ENCODE data around the gene MEGF11.

The MEGF11 gene

GRCh38 chr15:66231394-66232266 is 21.9 kb downstream of the MEGF11 start:
- TF ChIP-seq TSHZ2 (CRISPR knock-in tag; IDR thresholded peaks at IDR 0.05) (no peak), ESRRG (CRISPR knock-in tag; IDR thresholded peaks at IDR 0.05) (no peak), ZFP3 (CRISPR knock-in tag; IDR thresholded peaks at IDR 0.05) (no peak), ZNF70 (CRISPR knock-in tag; IDR thresholded peaks at IDR 0.05) (no peak)
- ATAC-seq: no peak; the same call in 2 of the 3 replicates

- ATAC-seq: no peak
- TF ChIP-seq CREB5 (CRISPR knock-in tag; IDR thresholded peaks at IDR 0.05; ENCODE audit: low read depth) (no peak), TOX (CRISPR knock-in tag; IDR thresholded peaks at IDR 0.05; ENCODE audit: borderline replicate concordance) (no peak), ZFP30 (CRISPR knock-in tag; IDR thresholded peaks at IDR 0.05) (no peak), ZFP3 (CRISPR knock-in tag; IDR thresholded peaks at IDR 0.05) (no peak), PATZ1 (CRISPR knock-in tag; IDR thresholded peaks at IDR 0.05; ENCODE audit: borderline replicate concordance) (no peak), ARNTL (CRISPR knock-in tag; IDR thresholded peaks at IDR 0.05; ENCODE audit: borderline replicate concordance, low read depth) (no peak), ZC3H10 (CRISPR knock-in tag; IDR thresholded peaks at IDR 0.05) (no peak), GLIS3 (CRISPR knock-in tag; IDR thresholded peaks at IDR 0.05) (no peak), CSRNP3 (CRISPR knock-in tag; IDR thresholded peaks at IDR 0.05) (no peak), ESRRG (CRISPR knock-in tag; IDR thresholded peaks at IDR 0.05) (no peak), TSHZ2 (CRISPR knock-in tag; IDR thresholded peaks at IDR 0.05) (no peak), POU6F1 (CRISPR knock-in tag; IDR thresholded peaks at IDR 0.05; ENCODE audit: borderline replicate concordance, low read depth) (no peak), BACH2 (CRISPR knock-in tag; IDR thresholded peaks at IDR 0.05; ENCODE audit: borderline replicate concordance) (no peak), OSR1 (CRISPR knock-in tag; IDR thresholded peaks at IDR 0.05) (no peak), ZNF565 (CRISPR knock-in tag; conservative IDR thresholded peaks at IDR 0.05; ENCODE audit: low read depth) (no peak), TCF4 (CRISPR knock-in tag; IDR thresholded peaks at IDR 0.05; ENCODE audit: borderline replicate concordance) (no peak), SNAI2 (CRISPR knock-in tag; IDR thresholded peaks at IDR 0.05) (no peak), CSDC2 (CRISPR knock-in tag; IDR thresholded peaks at IDR 0.05) (no peak), ZNF8 (CRISPR knock-in tag; IDR thresholded peaks at IDR 0.05) (no peak)
Observed at GRCh38 chr15:66229790-66230465, 23.6 kb downstream of the MEGF11 start.
